Middle frontal gyrus (tissue), 1 donor: Measurements from ENCODE around the gene PIGU.
"Not testable (repeated sequence)": the region's sequence is repeated elsewhere in the genome, so short reads cannot be mapped to it uniquely, and the experiment has no call there.

ENCODE experiments used
- DNase-seq: peaks from one replicate; pipeline ENCODE4 v3.0.0-alpha.2; 2015; ENCODE audit warnings: low spot score; ENCODE audit errors: extremely low spot score

The PIGU gene

DNA sequence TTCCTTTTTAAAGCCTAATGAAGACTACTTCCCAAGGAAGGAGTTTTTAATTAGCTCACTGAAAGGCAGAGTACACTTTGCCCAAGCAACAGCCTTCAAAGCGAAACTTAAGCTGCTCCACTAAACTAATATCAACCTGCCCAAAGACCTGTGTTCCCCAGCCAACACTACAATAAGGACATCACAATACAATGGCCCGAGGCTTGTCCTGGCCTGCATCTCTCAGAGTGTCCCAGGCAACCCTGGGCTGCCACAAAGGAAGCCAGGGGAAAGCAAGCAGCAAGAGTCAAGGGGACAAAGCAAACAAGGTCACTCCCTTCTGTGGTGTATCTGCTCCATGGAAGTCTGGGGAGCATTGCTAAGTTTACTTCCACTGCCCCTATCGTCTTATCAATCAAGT, 52.3 kb downstream of the PIGU start:
- no peak for DNase-seq

DNA sequence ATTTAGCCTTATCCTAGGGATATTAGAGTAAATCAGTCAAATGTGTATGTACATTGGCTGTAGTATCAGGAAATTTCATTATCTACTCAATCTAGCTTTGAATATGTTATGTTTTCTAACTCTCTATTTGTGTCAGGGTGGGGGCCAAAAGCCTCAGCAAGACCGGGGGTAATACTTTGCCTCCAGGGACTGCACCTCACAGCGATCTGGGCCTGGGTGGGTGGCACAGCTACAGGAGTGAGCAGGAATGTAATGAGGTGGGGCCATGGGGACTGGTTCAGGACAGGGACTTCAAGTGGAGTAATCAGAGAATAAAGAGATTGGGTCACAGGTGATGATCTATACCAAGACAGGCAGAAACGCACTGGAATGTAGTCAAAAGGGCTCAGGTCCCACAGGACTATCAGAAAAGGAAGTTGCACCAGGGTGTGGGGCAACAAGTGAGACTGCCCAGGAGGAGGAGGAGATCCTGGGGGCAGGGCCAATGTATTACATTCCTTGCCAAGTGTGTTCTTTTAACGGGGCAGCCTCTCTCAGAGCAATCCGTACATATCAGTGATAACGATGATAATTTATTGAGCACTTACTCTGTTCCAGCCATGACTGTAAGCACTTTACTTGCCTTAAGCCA, 54.0 kb downstream of the PIGU start:
- DNase-seq: no peak

DNA sequence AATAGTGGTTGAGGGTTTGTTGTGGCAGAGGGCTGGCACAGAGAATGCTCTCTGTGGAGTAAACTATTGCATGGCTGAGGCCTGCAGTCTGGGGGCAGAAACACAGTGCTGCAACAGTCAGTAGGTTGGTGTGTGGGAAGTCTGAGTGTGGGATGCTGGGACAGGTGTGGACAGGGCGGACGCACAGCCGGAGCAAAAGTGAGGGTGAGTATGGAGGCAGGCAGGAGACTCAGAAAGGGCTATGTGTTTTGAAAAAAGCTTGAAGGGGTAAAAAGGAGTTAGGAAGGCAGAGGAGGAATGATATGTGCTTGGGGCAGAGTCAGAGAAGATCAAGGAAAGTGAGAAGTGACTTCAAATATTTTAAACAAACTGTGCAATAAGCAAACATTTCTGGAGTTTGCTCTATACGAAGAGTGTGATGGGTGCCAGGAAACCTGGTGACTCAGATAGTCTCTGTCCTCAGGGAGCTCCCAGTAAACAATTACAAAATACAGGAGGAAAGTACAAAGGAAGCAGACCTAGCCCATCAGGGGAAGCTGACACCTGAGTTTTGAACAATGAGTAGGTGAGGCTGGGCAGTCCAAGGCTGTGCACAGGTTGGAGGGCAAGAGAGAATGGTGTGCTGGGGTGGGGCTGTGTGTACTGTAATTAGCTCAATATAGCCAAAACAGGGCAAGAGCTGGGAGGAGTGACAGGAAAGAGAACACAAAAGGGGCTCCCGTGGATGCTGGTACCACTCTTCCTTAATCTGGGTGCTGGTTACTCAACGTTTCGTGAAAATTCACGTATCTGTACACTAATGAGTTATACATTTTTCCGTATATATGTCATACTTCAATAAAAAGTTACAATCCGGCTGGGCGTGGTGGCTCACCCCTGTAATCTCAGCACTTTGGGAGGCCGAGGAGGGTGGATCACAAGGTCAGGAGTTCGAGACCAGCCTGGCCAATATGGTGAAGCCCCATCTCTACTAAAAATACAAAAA, 55.2 kb downstream of the PIGU start:
- no peak for DNase-seq

DNA sequence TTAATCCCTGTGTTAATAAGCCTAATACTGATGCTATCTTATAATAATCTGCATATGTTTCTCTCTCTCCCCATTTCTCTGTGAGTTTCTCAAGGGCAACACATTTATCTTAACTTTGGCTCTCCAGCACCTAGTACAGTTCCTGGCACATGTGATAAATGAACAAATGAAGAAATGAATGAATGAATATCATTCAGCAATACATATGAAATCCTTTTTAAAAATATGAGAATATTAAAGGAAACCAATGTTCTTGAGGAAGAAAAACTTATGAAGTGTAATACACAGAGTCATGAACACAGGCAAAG, 55.9 kb downstream of the PIGU start:
- no peak for DNase-seq

DNA sequence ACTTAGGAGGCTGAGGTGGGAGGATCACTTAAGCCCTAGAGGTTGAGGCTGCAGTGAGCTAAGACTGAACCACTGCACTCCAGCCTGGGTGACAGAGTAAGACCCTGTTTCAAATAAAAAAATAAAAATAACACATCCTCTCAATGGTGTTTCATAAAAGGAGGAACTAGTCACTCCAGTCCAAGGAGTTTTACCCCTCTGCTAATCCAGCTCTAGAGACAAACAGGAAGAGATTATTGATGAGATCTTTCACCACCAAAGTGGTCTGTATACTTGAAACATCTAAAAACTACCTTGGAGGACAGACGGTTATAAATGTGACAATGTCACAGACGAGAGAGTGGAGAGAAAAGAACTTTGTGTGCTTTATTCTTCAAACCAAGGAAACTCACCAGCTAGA, 58.2 kb downstream of the PIGU start:
- DNase-seq: no peak

DNA sequence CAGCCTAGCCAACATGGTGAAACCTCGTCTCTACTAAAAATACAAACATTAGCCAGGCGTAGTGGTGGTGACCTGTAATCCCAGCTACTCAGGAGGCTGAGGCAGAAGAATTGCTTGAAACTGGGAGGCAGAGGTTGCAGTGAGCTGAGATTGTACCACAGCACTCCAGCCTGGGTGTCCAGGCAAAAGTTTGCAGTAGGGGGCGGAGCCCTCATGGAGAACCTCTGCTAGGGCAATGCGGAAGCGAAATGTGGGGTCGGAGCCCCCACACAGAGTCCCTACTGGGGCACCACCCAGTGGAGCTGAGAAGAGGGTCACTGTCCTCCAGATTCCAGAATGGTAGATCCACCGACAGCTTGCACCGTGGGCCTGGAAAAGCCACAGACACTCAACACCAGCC, 60.0 kb downstream of the PIGU start:
- DNase-seq: not testable (repeated sequence)

DNA sequence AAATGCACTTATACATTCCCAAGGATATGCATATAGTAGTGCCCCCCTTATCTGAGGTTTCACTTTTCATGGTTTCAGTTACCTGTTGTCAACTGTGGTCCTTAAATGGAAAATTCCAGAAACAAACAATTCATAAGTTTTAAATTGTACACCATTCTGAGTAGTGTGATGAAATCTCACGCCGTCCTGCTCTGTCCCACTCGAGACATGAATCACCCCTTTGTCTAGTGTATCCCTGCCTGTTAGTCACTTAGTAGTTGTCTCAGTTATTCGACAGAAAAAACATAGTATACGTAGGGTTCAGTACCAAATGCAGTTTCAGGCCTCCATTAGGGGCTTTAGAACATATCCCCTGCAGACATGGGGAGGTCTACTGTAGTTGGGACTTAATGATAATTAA, 61.4 kb downstream of the PIGU start:
- DNase-seq: no peak

DNA sequence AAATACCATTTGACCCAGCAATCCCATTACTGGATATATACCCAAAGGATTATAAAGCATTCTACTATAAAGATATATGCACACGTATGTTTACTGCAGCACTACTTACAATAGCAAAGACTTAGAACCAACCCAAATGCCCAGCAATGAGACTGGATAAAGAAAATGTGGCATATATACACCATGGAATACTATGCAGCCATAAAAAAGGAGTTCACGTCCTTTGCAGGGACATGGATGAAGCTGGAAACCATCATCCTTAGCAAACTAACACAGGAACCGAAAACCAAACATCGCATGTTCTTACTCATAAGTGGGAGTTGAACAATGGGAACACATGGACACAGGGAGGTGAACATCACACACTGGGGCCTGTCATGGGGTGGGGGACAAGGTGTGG, 64.9 kb downstream of the PIGU start:
- not testable (repeated sequence) for DNase-seq

DNA sequence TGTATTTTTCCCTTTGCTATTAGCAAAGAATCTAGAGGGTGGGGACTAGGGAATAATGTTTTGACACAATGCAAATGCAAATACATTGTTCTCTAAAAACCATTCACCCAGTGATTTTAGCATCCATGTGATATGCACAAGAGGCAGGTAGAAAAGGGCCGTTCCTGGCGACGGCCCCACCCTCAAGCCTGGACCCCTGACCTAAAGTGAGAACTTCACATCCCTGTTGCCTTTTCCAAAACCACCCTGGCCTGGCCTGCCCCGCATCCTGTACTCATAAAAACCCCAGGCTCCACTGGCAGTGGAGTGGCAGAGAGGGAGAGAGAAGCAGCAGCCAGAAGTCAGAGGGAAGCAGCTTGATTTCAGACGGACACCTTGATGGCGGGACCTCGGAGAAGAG, 69.8 kb downstream of the PIGU start:
- no peak for DNase-seq

DNA sequence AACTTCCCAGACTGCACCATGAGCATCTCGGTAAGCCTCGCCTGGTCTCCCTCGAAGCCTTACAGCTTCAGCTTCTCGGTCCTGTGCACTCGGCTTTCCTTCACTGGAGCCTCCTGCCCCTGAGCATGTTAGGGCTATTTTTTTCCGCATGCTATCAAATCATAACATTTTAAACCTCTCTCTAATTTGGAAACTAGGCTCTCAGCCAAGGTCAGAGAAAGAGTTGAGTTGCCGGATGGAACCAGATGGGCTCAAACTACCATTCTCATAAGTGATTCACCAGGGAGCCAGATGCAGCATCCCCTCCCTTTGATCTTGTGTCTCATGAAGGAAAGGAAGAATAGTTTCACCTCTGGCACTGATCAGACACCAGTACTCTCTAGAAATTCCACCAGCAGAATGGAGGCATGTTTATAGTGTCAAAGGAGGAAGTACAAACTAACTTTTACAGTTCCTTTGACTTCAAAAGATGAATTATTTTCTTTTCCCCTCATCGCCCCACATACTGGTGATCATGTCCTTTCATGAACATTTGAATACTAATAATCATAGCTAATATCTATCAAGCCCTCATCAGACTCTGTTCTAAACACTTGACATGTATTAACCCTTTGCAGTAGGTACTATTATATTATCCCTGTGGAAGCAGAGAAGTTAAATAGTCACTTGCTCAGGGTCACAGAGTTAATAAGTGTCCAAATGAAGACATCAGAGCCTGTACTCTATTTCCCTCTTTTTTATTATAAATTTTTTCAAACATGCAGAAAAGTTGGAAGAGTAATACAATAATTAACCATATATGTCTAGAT, 71.7 kb downstream of the PIGU start:
- DNase-seq: no peak

DNA sequence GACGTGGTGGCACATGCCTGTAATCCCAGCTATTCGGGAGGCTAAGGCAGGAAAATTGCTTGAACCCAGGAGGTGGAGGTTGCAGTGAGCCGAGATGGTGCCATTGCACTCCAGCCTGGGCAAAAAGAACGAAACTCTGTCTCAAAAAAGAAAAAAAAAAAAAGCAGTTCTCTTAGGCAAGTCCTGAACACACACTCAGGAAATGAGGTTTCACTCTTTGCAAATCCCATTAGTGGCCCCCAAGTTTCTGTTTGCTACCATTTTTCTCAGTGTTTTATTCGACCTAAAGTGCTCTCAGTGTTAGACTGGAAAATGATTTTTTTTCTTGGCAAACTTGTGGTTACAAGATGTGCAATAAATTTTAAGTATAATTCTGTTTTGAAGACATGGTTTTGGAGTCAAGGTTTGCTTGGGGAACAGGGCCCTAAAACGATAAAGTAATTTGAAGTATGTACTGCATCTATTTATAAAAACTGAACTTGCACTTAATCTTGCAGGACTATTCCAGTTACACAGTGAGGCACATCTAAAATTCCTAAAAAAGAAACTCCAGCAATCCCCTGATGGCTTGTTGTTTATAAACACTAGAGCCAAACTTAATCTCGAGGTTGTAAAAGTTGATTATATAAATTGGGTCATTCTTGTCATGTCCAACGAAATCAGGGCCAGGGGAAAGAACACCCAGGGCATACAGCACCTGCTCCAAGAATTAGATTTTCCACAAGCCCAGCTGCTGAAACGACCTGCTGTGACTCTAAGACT, 75.8 kb downstream of the PIGU start:
- no peak for DNase-seq

DNA sequence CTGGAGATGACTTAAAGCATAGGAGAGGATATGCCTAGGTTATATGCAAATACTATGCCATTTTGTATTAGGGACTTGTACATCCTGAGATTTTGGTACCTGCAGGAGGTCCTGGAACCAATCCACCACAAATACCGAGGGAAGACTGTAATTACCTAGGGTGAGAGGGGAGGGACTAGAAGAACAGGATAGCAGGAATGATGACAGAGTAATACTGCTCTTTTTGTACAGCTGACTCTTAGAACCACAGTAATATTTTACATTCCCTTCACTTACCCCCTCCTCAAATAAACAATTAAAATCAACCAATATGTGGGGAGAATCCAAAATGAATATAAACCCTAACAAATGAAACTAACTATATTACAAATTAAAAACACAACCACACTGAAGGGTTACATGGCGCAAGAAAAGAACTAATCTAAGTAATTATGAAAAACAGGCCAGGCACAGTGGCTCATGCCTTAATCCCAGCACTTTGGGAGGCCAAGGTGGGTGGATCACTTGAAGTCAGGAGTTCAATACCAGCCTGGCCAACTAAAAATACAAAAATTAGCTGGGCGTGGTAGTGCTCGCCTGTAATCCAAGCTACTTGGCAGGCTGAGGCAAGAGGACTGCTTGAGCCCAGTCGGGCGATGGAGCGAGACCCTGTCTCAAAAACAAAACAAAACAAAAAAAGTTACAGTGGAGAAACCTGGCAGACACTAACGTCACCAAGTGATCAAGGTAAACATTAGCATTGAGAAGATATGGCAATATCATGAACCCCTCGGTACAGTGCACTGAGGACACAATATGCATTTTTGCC, 81.3 kb downstream of the PIGU start:
- DNase-seq: no peak

DNA sequence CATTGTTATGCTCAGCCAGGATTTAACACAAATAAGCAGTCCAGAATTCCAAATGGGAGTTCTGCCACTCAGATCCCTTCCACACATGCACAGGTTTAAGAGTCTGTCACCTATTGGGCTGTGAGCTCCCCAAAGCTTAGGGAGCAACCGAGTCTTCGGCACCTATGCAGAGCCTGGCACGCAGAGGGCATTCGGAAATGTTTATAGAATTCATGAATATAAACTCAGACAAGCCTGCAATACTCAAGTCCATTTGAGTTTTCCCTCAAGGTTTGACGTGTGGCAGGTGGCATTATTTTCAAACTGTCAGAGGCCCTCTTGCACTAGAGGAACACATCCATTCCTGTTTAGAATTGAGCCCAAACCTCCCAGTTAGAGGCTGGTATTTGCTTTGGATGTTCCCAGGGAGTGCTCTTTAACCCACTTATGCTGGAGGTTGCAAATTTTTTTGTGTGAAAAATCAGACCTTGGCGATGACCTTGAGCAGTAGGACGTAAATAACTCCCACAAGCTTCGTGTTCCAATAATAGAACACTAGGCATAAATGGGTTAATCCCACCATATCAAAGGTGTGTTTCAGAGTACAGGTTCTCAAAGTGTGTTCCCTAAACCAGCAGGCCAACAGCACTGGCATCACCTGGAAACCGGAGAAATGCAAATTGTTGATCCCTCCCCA, 90.3 kb downstream of the PIGU start:
- DNase-seq: no peak

DNA sequence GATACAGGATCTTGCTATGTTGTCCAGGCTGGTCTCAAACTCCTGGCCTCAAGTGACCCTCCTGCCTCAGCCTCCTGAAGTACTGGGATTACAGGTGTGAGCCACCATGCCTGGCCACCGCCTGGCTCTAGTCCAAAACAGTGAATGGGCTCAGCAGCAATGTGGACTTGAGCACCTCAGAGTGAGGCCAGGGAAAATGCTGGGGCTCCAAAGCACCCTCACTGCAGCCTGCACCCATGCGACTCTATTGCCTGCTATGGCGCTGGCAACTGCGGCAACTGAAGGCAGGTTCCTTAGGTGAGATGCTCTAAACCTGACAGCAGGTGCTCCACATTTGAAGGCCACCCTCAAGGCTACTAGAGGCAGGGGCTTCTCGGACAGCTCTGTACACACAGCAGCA, 91.9 kb downstream of the PIGU start:
- no peak for DNase-seq

DNA sequence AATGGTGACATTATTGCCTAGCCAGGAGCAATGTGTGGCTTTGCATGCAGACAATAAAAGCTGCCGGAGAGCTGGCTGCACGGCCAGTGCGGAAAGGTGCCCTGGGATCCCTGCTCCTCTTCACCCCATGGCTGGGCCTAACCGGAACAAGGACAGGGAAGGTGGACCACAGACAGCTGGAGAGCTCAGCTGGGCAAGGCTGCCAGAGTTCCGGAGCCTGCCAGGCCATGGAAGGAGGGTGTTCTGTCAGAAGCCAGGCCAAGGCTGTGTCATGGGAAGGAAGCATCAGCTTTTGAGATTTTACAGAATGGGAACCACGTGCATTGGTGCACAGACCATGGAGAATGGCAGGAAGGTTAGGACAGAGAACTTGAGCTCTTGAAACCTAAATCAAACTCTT, 93.3 kb downstream of the PIGU start:
- no peak for DNase-seq

DNA sequence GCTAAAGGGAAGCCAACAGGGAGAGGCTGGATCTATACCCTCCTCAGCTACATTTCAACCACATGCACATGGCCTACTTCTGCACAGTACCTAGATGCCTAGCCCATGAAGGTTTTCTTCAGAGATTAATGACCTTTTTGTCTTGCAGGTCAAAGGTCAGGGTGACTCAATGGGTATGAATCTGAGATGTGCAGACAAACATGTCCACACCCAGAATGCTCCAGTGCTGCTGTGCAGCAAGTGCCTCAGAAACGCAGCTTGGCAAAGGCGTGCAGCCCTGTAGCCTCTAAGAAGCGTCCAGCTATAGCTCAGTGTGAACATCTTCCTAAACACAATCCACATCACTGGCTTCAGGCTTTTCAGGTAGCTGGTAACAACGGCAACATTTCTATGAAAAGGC, 94.0 kb downstream of the PIGU start:
- no peak for DNase-seq

DNA sequence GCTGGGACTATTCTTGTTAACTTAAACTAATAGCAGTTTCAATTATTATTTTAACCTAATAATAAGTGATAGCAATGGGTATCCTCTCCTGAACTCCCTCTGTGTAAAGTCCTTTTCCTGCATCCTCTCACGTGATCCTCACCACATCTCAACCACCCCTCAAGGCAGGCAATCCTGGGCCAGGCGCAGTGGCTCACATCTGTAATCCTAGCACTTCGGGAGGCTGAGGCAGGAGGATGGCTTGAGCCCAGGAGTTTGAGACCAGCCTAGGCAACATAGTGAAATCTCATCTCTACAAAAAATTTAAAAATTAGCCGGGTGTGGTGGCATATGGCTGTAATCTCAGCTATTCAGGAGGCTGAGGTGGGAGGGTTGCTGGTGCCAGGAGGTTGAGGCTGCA, 94.7 kb downstream of the PIGU start:
- DNase-seq: no peak

DNA sequence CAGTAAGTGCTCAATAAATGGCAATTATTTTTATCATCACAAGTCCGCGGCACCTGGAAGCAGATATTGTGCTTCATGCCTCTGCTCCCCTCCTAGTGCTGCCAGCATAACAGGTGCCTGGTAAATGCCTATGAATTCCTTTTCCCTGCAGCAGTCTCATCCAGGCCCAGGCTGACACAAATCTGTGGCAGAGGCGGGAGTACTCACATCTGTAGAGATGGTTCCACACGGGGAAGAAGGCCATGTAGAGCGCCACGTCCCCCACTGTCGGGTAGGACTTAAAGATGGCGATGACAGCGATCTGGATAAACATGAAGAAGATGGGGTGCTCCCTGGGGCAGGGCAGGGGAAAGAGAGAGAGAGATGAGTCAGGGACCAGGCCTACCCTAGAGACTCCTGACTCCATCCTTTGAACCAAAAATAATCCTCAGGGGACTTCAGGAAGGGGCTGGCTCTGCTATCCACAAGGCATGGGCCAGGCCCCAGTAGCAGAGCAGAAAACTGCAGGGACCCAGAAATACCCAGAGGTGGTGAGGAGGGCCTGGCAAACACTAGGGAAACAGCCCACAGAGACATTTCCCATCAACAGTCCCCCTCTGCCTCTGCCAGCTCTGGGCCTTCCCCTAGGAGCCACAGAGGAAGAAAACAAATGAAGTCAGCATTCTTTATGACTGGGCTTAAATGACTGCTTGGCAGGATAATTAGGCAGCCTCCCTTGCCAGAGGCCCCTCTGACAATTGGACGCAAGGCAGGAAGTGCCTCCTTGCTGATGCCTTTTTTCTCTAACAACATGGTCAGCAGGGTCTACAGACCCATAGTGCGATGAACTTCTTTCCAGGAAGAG, 95.3 kb downstream of the PIGU start:
- no peak for DNase-seq
